IPS DF 6.9 (cell line): ENCODE results near the gene CXCL10.

Source experiments
- DNase-seq: peaks from one replicate; pipeline ENCODE4 v3.0.0-alpha.2; 2013; ENCODE audit warnings: low read depth, low spot score
- H3K27ac ChIP-seq: one replicate; pipeline ENCODE4 v1.5.1; 2013; ENCODE audit warnings: low read length, control low read depth
- H3K27me3 ChIP-seq: 2 replicates; pipeline ENCODE4 v1.6.1; 2013; ENCODE audit warnings: mild to moderate bottlenecking, low read length; ENCODE audit not compliant: control insufficient read depth, insufficient read depth
- H3K36me3 ChIP-seq: 2 replicates; pipeline ENCODE4 v1.6.1; 2013; ENCODE audit warnings: low read length; ENCODE audit not compliant: control insufficient read depth, insufficient read depth
- H3K4me1 ChIP-seq: 2 replicates; pipeline ENCODE4 v1.6.1; 2013; ENCODE audit warnings: low read length; ENCODE audit not compliant: control insufficient read depth, insufficient read depth
- H3K4me3 ChIP-seq: 2 replicates; pipeline ENCODE4 v1.5.1; 2013; ENCODE audit warnings: mild to moderate bottlenecking, low read length
- H3K9me3 ChIP-seq: 2 replicates; pipeline ENCODE4 v1.6.1; 2013; ENCODE audit warnings: low read length, inconsistent platforms; ENCODE audit not compliant: control insufficient read depth, insufficient read depth
- WGBS: extraction: QIAGEN DNeasy Blood & Tissue Kit; methylation state at CpG from one replicate; pipeline ENCODE4 v1.1.7; 2013; ENCODE audit warnings: mixed read lengths, missing lambda C conversion rate; ENCODE audit not compliant: insufficient read length, insufficient coverage; 5-methylcytosine and 5-hydroxymethylcytosine counted together

The CXCL10 gene

GRCh38 chr4:75997946-75998345 lies 25.4 kb downstream of the CXCL10 start:
- H3K27ac ChIP-seq: no peak overlapping the region
- no CpG with 5 or more reads among the region's 2 CpGs for WGBS
- H3K36me3 ChIP-seq: no peaks in the 10 kb centered on the region
- no peak for DNase-seq
- H3K4me1 ChIP-seq: no peaks in the 10 kb centered on the region
- H3K9me3 ChIP-seq: no peaks in the 10 kb centered on the region
- no peaks in the 10 kb centered on the region for H3K27me3 ChIP-seq
- no peak overlapping the region for H3K4me3 ChIP-seq

DNA sequence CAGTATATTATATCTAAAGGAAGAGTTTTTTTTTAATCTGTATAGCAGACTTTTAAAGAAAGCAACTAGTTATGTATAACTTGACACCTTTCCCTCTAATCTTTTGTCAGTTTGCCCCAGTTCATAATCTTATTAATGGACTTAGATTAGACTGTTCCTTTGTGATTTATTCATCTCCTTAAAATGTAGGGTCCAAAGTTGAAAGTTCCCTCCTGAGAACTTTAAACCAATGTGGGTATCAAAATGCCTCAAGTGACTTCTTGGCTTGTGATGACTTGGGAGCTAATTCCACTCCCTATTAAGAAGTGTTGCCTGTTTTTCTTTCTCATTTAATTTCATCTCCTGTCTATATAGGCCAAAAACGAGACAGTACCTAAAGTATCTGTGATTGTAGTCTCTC lies 26.2 kb downstream of the CXCL10 start:
- Histone ChIP-seq H3K36me3 (no peaks in the 10 kb centered on the region), H3K4me3 (no peak overlapping the region), H3K4me1 (no peaks in the 10 kb centered on the region), H3K9me3 (no peaks in the 10 kb centered on the region), H3K27ac (no peak overlapping the region), H3K27me3 (no peaks in the 10 kb centered on the region)
- no CpG with 5 or more reads among the region's 1 CpG for WGBS
- DNase-seq: no peak

GRCh38 chr4:75995727-75996126 lies 27.6 kb downstream of the CXCL10 start:
- H3K4me1 ChIP-seq: no peaks in the 10 kb centered on the region
- no CpG with 5 or more reads among the region's 5 CpGs for WGBS
- H3K9me3 ChIP-seq: no peaks in the 10 kb centered on the region
- H3K36me3 ChIP-seq: no peaks in the 10 kb centered on the region
- no peak overlapping the region for H3K4me3 ChIP-seq
- no peak for DNase-seq
- H3K27me3 ChIP-seq: no peaks in the 10 kb centered on the region
- no peak overlapping the region for H3K27ac ChIP-seq

DNA sequence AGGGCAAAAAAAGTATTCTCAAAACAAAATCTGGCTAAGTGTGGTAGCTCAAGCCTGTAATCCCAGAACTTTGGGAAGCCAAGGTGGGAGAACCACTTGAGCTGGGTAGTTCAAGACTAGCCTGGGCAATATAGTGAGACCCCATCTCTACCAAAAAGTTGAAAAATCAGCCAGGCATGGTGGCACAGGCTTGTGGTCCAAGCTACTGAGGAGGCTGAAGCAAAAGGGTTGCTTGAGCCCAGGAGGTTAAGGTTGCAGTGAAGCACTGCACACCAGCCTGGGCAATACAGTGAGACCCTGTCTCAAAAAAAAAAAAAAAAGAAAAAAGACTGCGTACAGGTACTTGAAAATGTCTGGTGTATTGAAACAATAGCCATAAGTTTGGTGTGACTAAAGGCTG lies 30.8 kb downstream of the CXCL10 start:
- Histone ChIP-seq H3K27me3 (no peaks in the 10 kb centered on the region), H3K9me3 (no peaks in the 10 kb centered on the region)

GRCh38 chr4:75989846-75990528 lies 33.3 kb downstream of the CXCL10 start:
- Histone ChIP-seq H3K4me3 (peak overlapping the region; percentile 98), H3K27ac (no peak overlapping the region), H3K27me3 (no peaks in the 10 kb centered on the region), H3K9me3 (no peaks in the 10 kb centered on the region), H3K4me1 (no peaks in the 10 kb centered on the region), H3K36me3 (no peaks in the 10 kb centered on the region)
- no peak for DNase-seq
- no CpG with 5 or more reads among the region's 20 CpGs for WGBS

More for the DNA sequence above, 30.8 kb downstream of the CXCL10 start:
- DNase-seq: no peak
- H3K4me1 ChIP-seq: no peaks in the 10 kb centered on the region
- H3K4me3 ChIP-seq: no peak overlapping the region
- no peak overlapping the region for H3K27ac ChIP-seq
- no CpG with 5 or more reads among the region's 1 CpG for WGBS
- H3K36me3 ChIP-seq: no peaks in the 10 kb centered on the region

GRCh38 chr4:75985116-75985515 lies 38.2 kb downstream of the CXCL10 start:
- Histone ChIP-seq H3K9me3 (no peaks in the 10 kb centered on the region), H3K4me3 (no peak overlapping the region), H3K27me3 (no peaks in the 10 kb centered on the region), H3K4me1 (no peaks in the 10 kb centered on the region), H3K27ac (no peak overlapping the region), H3K36me3 (no peaks in the 10 kb centered on the region)
- DNase-seq: no peak
- whole genome bisulfite sequencing: no CpG with 5 or more reads among the region's 3 CpGs

DNA sequence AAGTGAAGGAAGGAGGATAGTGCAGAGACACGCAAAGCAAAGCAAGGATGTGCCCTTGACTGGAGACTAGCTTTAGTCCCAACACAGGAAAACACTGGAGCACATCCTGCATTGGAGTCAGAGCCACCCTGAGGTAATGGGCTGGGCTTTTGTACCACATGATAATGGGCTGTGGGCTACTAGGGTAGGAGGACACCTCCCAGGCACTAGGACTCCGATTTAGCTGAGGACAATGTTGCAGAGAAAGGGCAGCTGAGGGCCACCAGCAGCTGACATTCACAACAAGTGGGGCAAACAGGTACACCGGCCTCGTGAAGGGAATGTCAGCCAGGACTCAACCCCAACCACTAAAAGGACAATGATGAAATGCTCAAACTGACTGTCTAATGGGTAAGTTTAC lies 42.7 kb downstream of the CXCL10 start:
- no peak for DNase-seq
- Histone ChIP-seq H3K27me3 (no peaks in the 10 kb centered on the region), H3K4me1 (no peaks in the 10 kb centered on the region), H3K27ac (no peak overlapping the region), H3K36me3 (peaks cover 17% of the 10 kb centered on the region; the same call in 1 of the 2 replicates), H3K4me3 (no peak overlapping the region), H3K9me3 (no peaks in the 10 kb centered on the region)
- WGBS: no CpG with 5 or more reads among the region's 4 CpGs

GRCh38 chr4:75976177-75976576 lies 47.1 kb downstream of the CXCL10 start:
- DNase-seq: no peak
- Histone ChIP-seq H3K4me1 (no peaks in the 10 kb centered on the region), H3K27ac (no peak overlapping the region), H3K36me3 (peaks cover 20% of the 10 kb centered on the region; the same call in 1 of the 2 replicates), H3K9me3 (no peaks in the 10 kb centered on the region), H3K27me3 (no peaks in the 10 kb centered on the region), H3K4me3 (no peak overlapping the region)
- WGBS: no CpG with 5 or more reads among the region's 2 CpGs

GRCh38 chr4:75973766-75974165 lies 49.5 kb downstream of the CXCL10 start:
- Histone ChIP-seq H3K9me3 (no peaks in the 10 kb centered on the region), H3K27me3 (no peaks in the 10 kb centered on the region), H3K36me3 (peaks cover 25% of the 10 kb centered on the region; the same call in 1 of the 2 replicates), H3K4me1 (no peaks in the 10 kb centered on the region), H3K4me3 (no peak overlapping the region), H3K27ac (no peak overlapping the region)
- no peak for DNase-seq
